Skeletal muscle satellite cell (primary cell): ENCODE data around the gene C4orf17.
"Not testable (repeated sequence)": the region's sequence is repeated elsewhere in the genome, so short reads cannot be mapped to it uniquely, and the experiment has no call there.

Experiments
- H3K27me3 ChIP-seq: 2 replicates; pipeline ENCODE4 v1.7.0; 2013; ENCODE audit warnings: low read length; ENCODE audit not compliant: control insufficient read depth, insufficient read depth
- H3K36me3 ChIP-seq: 2 replicates; pipeline ENCODE4 v1.7.0; 2013; ENCODE audit warnings: mild to moderate bottlenecking, control low read depth, low read length; ENCODE audit not compliant: insufficient read depth
- H3K4me1 ChIP-seq: 2 replicates; pipeline ENCODE4 v1.7.0; 2013; ENCODE audit warnings: low read length; ENCODE audit not compliant: control insufficient read depth, insufficient read depth
- H3K4me2 ChIP-seq: 2 replicates; pipeline ENCODE4 v1.7.0; 2013; ENCODE audit warnings: mild to moderate bottlenecking, low read length
- H3K4me3 ChIP-seq: 2 replicates; pipeline ENCODE4 v1.7.0; 2013; ENCODE audit warnings: low read length
- H3K9ac ChIP-seq: 2 replicates; pipeline ENCODE4 v1.7.0; 2013; ENCODE audit warnings: mild to moderate bottlenecking, low read depth, low read length, moderate library complexity
- H3K9me3 ChIP-seq: replicated peaks from 2 replicates; pipeline ENCODE4 v1.7.0; 2013; ENCODE audit warnings: mild to moderate bottlenecking, control low read depth, low read length

Gene C4orf17

GRCh38 chr4:99490286-99490685, 20.5 kb upstream of the C4orf17 start:
- no peaks in the 10 kb centered on the region for H3K9me3 ChIP-seq
- no peaks in the 10 kb centered on the region for H3K4me1 ChIP-seq
- H3K4me3 ChIP-seq: no peak overlapping the region
- no peak overlapping the region for H3K9ac ChIP-seq
- H3K4me2 ChIP-seq: no peak overlapping the region
- H3K36me3 ChIP-seq: no peaks in the 10 kb centered on the region
- no peaks in the 10 kb centered on the region for H3K27me3 ChIP-seq

GRCh38 chr4:99504804-99505502, 5.9 kb upstream of the C4orf17 start:
- Histone ChIP-seq H3K9ac (no peak overlapping the region), H3K27me3 (peaks cover 5% of the 10 kb centered on the region), H3K36me3 (no peaks in the 10 kb centered on the region), H3K4me1 (no peaks in the 10 kb centered on the region), H3K4me3 (no peak overlapping the region), H3K9me3 (no peaks in the 10 kb centered on the region), H3K4me2 (no peak overlapping the region)

GRCh38 chr4:99506781-99507180, 4.0 kb upstream of the C4orf17 start:
- H3K9ac ChIP-seq: no peak overlapping the region
- no peak overlapping the region for H3K4me3 ChIP-seq
- no peaks in the 10 kb centered on the region for H3K36me3 ChIP-seq
- H3K4me1 ChIP-seq: no peaks in the 10 kb centered on the region
- peaks cover 3% of the 10 kb centered on the region for H3K27me3 ChIP-seq
- no peak overlapping the region for H3K4me2 ChIP-seq
- H3K9me3 ChIP-seq: no peaks in the 10 kb centered on the region

GRCh38 chr4:99507349-99507748, 3.5 kb upstream of the C4orf17 start:
- Histone ChIP-seq H3K4me3 (no peak overlapping the region), H3K27me3 (peaks cover 3% of the 10 kb centered on the region), H3K4me2 (no peak overlapping the region), H3K36me3 (no peaks in the 10 kb centered on the region), H3K4me1 (no peaks in the 10 kb centered on the region), H3K9ac (no peak overlapping the region), H3K9me3 (no peaks in the 10 kb centered on the region)

- Histone ChIP-seq H3K27me3 (no peaks in the 10 kb centered on the region), H3K4me3 (no peak overlapping the region), H3K4me2 (no peak overlapping the region)
Measured at GRCh38 chr4:99507762-99508161, 3.1 kb upstream of the C4orf17 start.

GRCh38 chr4:99518601-99519295, 7.9 kb downstream of the C4orf17 start:
- Histone ChIP-seq H3K36me3 (no peaks in the 10 kb centered on the region), H3K27me3 (peaks cover 11% of the 10 kb centered on the region), H3K4me1 (no peaks in the 10 kb centered on the region), H3K9ac (no peak overlapping the region), H3K4me2 (no peak overlapping the region), H3K9me3 (no peaks in the 10 kb centered on the region), H3K4me3 (no peak overlapping the region)

More at GRCh38 chr4:99507762-99508161, 3.1 kb upstream of the C4orf17 start:
- H3K36me3 ChIP-seq: no peaks in the 10 kb centered on the region
- H3K9ac ChIP-seq: no peak overlapping the region
- no peaks in the 10 kb centered on the region for H3K4me1 ChIP-seq
- H3K9me3 ChIP-seq: no peaks in the 10 kb centered on the region

- Histone ChIP-seq H3K4me3 (no peak overlapping the region), H3K36me3 (no peaks in the 10 kb centered on the region), H3K4me1 (no peaks in the 10 kb centered on the region), H3K9me3 (no peaks in the 10 kb centered on the region), H3K27me3 (no peaks in the 10 kb centered on the region), H3K9ac (no peak overlapping the region), H3K4me2 (no peak overlapping the region)
Measured at GRCh38 chr4:99529228-99529627, 18.4 kb downstream of the C4orf17 start.

GRCh38 chr4:99529956-99530355, 19.1 kb downstream of the C4orf17 start:
- Histone ChIP-seq H3K27me3 (no peaks in the 10 kb centered on the region), H3K4me1 (no peaks in the 10 kb centered on the region), H3K9ac (no peak overlapping the region), H3K36me3 (no peaks in the 10 kb centered on the region), H3K4me3 (no peak overlapping the region), H3K9me3 (no peaks in the 10 kb centered on the region), H3K4me2 (no peak overlapping the region)

GRCh38 chr4:99534699-99535098, 23.9 kb downstream of the C4orf17 start:
- H3K9me3 ChIP-seq, H3K4me2 ChIP-seq, H3K9ac ChIP-seq, H3K4me3 ChIP-seq, H3K27me3 ChIP-seq, H3K36me3 ChIP-seq, H3K4me1 ChIP-seq: not testable (repeated sequence)

GRCh38 chr4:99536271-99536670, 25.4 kb downstream of the C4orf17 start:
- Histone ChIP-seq H3K27me3 (no peaks in the 10 kb centered on the region), H3K4me2 (no peak overlapping the region), H3K4me3 (no peak overlapping the region), H3K9me3 (no peaks in the 10 kb centered on the region), H3K4me1 (peaks cover 14% of the 10 kb centered on the region), H3K36me3 (no peaks in the 10 kb centered on the region), H3K9ac (no peak overlapping the region)

GRCh38 chr4:99536848-99537247, 26.0 kb downstream of the C4orf17 start:
- H3K27me3 ChIP-seq: no peaks in the 10 kb centered on the region
- no peak overlapping the region for H3K9ac ChIP-seq
- no peak overlapping the region for H3K4me3 ChIP-seq
- H3K9me3 ChIP-seq: no peaks in the 10 kb centered on the region
- peaks cover 14% of the 10 kb centered on the region for H3K4me1 ChIP-seq
- no peaks in the 10 kb centered on the region for H3K36me3 ChIP-seq
- no peak overlapping the region for H3K4me2 ChIP-seq

GRCh38 chr4:99537674-99538073, 26.9 kb downstream of the C4orf17 start:
- Histone ChIP-seq H3K27me3 (no peaks in the 10 kb centered on the region), H3K36me3 (no peaks in the 10 kb centered on the region)

More at GRCh38 chr4:99537674-99538073, 26.9 kb downstream of the C4orf17 start:
- no peak overlapping the region for H3K4me3 ChIP-seq
- no peaks in the 10 kb centered on the region for H3K9me3 ChIP-seq
- H3K4me2 ChIP-seq: no peak overlapping the region
- H3K9ac ChIP-seq: no peak overlapping the region
- peaks cover 14% of the 10 kb centered on the region for H3K4me1 ChIP-seq
